SU-DHL-6 (cell line): ENCODE measurements around the gene PIGC.

ENCODE experiments used
- EZH2phosphoT487 ChIP-seq: fragments of 200-600 bp; sonication (generic), shearing (Covaris generic); conservative IDR thresholded peaks from 2 replicates; pipeline ENCODE4 v1.6.1; 2018; ENCODE audit warnings: mild to moderate bottlenecking, antibody characterized with exemption, low read length, moderate library complexity, mixed read lengths
- TF ChIP-seq, protein P1 (sequence below): fragments of 200-600 bp; sonication (generic); IDR thresholded peaks from one replicate; pipeline ENCODE4 v1.5.1; 2017; ENCODE audit warnings: antibody characterized with exemption, mild to moderate bottlenecking, low read length, moderate library complexity; ENCODE audit not compliant: insufficient read depth, poor library complexity, severe bottlenecking

DNA sequence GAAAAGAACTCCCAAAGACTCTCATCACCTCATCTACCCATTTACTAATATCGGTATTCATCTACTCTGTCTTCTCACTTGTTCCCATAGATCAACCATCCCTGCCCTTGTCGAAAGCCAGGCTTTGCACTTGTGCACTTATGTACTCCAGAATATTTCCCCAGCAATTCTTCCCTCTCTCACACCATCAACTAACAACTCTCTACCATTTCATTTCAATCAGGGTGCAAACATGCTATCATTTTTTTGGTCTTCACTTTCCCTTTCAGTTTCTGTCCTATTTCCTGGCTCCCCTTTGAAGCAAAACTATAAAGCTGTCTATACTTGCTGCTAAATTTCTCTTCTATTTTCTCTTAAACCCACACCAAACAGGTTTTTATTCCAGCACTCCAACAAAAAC, 16.7 kb downstream of the PIGC start:
- TF ChIP-seq, protein P1, sequence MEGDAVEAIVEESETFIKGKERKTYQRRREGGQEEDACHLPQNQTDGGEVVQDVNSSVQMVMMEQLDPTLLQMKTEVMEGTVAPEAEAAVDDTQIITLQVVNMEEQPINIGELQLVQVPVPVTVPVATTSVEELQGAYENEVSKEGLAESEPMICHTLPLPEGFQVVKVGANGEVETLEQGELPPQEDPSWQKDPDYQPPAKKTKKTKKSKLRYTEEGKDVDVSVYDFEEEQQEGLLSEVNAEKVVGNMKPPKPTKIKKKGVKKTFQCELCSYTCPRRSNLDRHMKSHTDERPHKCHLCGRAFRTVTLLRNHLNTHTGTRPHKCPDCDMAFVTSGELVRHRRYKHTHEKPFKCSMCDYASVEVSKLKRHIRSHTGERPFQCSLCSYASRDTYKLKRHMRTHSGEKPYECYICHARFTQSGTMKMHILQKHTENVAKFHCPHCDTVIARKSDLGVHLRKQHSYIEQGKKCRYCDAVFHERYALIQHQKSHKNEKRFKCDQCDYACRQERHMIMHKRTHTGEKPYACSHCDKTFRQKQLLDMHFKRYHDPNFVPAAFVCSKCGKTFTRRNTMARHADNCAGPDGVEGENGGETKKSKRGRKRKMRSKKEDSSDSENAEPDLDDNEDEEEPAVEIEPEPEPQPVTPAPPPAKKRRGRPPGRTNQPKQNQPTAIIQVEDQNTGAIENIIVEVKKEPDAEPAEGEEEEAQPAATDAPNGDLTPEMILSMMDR: no peak
- TF ChIP-seq EZH2phosphoT487: no peak
